IPS-11a (cell line): Measurements from ENCODE around the gene NEGR1.

Experiments
- H3K4me3 ChIP-seq: one replicate; pipeline ENCODE4 v1.5.1; 2013; ENCODE audit warnings: low read depth, low read length, control low read depth

The NEGR1 gene

DNA sequence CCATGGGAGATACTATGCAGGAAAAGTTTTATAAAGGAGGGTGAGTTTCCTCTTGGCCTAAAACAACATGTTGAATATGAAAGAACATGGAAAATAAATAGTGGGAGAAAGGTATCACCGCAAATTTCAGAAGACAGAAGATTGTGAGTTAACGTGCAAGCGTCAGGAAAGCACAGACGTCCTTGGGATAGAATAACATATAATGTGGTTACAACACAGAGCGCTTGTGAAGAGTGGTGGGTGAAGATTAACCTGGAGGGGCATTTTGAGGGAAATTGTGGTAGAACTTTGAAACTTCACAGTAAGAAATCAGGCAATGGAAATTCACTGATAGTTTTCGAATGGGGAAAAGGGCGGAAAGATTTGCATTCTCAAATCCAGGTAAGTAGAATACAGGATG lies 47.3 kb downstream of the NEGR1 start:
- H3K4me3 ChIP-seq: no peak overlapping the region

DNA sequence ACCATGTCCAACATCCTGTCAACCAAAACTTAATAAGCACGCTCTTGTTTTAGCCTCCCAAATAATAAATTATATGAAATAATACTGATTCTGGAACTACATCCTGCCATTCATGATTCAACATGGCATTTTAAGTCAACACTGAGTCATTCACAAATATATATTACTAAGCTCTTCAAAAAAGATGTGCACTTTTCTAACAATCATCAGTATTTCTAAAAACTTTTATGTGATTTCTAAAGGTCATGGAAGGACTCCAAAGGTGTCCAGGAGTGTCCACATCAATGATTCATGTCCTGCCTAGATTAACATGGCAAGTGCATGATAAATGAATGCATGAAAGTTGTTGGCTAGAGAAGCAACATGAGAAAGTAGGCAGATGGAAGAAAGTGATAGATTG lies 51.6 kb downstream of the NEGR1 start:
- no peak overlapping the region for H3K4me3 ChIP-seq

DNA sequence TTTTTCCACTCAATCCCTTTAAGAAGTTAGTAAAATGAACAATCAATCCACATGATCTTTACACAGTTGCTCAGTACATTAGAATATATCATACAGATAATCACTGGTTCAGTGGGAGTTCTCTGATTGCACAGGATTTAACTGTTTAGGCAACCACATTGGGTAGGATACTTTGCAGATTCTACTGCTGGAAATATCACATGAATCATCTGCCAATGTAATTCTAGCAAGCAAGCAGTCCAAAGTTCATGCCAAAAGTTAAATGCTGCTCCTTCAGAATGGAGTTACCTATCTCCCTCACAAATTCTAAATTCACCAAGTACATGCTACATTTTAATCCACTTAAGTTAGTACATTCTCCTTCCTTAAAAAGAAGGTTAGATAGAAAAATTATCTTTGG lies 52.4 kb downstream of the NEGR1 start:
- H3K4me3 ChIP-seq: no peak overlapping the region

DNA sequence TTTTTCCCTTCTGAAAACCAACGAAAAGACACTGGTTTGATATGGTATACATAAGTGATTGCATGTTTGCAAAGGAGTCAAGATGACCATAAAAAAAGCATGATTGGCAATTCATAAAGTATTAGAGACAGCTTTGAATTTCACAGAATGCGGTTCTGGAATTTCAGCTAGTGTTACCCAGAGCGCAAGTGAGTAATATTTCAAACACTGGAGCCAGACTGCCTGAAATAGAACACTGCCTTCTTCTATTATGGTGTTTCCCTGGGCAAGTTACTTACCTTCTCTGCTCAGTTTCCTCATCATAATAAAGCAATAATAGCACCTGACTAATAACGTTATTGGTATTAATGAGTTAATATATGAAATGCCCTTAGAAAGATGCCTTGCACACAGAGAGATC lies 54.7 kb downstream of the NEGR1 start:
- H3K4me3 ChIP-seq: no peak overlapping the region

DNA sequence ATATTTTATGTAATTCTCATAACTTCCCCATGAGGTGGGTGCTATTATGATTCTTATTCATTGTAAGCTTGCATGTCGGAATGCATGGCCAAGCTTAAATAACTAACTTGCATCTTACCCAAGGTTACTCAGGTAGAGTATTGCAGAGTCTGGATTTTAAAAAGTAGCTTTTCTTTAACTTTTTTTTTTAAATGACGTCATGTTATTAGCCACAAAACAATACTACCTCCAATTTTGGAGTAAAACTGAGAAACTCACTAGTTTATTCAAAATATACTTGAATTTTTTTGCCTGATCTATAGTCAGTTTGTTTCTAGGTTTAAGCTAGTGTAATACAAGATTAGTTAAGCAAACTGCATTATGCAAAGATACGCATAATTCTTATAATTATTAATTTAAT lies 57.8 kb downstream of the NEGR1 start:
- H3K4me3 ChIP-seq: no peak overlapping the region

DNA sequence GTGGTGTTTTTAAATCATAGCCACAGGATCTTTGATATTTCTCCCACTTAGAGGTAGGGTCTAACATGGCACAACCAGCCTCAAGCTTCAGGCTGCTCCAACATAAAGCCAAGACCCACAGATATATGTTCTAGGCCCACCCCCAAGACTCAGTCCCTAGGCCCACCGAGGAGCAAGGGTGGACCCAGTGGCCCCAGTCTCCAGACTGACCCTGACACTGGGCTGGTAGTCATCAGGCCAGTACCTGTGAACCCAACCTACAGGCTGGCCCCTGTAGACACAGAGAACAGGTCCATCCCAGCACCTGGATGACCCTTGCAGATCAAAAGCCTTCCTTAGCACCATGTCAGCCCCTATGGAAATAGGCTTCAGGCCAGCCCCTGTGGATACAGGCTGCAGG lies 60.5 kb downstream of the NEGR1 start:
- no peak overlapping the region for H3K4me3 ChIP-seq

DNA sequence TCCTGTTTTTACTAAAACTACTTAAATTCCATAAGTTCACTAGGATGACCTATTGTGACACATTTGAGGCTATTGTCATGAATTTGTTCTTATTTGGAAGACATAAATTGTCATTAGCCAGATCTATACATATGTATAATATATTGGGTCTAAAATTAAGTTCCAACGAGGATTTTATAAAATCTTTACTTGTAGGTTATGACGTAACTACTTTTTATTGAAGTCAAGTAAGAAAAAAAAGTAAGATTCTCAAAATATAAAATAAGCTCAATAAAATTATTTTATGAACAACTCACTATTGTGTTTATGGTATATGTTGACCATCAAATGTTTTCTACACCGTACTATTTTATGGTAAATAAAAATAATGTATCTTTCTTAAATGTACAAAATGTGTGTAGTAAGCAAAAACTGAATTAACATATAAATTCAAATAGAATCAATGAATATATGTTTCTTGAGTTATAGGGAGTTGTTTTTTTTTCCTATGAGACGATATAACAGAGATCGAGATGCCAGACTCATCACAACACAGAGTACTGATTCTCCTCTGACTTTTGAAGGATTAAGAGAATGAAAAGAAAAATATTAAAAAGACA lies 64.1 kb downstream of the NEGR1 start:
- H3K4me3 ChIP-seq: no peak overlapping the region

DNA sequence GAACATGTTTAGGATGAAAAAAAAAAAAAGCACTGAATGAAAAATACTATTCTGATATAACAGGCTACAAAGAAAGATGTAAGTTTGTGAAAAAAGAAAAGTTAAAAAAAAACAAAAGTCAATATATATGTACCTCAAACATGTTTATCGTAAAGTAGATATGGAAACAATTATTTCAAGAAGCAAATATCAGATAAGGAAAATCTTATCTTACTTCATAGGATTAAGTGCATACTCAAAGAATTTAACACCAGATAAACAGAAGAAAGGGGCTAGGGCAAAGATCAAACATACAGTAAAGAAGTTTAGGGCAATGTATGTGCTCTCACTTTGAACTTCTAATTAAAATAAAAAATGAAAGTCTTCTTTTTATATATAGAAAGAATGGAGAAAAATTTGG lies 75.3 kb downstream of the NEGR1 start:
- no peak overlapping the region for H3K4me3 ChIP-seq

DNA sequence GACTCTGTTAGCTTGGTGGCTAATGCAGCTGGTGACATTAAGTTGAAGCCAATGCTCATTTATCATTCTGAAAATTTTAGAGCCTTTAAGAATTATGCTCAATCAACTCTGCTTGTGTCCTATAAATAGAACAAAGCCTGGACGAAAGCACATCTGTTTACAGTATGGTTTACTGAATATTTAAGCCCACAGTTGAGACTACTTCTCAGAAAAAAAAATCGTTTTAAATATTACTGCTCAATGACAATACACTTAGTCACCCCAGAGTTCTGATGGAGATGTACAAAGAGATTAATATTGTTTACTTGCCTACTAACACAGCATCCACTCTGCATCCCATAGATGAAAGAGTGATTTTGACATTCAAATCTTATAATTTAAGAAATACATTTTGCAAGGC lies 79.6 kb downstream of the NEGR1 start:
- H3K4me3 ChIP-seq: no peak overlapping the region

DNA sequence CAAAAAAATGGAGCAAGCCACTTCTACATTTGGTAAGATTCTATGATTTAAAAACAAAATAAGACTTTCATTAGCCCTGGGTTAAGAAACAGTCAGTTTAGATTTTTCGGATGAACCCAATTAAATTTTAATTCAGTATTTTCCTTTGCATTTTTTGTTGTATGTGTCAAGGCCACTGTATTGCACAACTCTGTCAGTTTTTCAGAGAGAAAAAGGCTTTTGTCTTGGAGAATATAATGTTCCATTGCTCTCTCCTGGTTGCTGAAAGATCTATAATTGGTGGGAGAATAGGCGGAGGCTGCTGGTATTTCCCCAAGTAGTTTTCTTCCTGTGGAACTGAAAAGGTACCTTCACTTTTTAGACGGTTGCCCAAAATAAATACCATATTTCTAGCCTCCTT lies 84.6 kb downstream of the NEGR1 start:
- H3K4me3 ChIP-seq: no peak overlapping the region

DNA sequence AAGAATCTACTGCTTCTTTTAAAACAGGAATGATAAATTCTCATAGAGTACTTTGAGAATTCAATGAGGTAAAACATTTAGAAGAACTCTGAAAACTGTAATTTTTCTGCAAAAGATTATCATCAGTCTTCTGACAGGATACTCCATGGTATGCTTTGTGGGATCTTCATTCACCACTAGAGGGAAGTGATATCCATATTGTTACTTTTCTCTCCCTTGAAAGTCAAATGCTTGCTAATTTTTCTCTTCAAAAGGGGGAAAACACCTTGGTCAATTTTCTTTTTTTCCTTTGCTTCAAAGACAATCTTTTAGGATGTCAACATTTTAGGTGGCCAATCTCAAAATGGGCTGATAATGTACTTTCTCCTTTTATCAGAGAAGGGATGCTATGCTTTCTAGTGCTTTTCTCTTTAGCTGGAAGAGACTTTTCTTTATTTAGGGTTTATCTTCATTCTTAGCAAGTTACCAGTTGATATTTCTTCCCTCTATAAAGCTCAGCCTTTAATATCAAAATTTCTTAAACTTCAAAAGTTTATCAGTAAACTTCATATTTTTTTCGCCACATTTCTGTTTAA lies 95.5 kb downstream of the NEGR1 start:
- no peak overlapping the region for H3K4me3 ChIP-seq

DNA sequence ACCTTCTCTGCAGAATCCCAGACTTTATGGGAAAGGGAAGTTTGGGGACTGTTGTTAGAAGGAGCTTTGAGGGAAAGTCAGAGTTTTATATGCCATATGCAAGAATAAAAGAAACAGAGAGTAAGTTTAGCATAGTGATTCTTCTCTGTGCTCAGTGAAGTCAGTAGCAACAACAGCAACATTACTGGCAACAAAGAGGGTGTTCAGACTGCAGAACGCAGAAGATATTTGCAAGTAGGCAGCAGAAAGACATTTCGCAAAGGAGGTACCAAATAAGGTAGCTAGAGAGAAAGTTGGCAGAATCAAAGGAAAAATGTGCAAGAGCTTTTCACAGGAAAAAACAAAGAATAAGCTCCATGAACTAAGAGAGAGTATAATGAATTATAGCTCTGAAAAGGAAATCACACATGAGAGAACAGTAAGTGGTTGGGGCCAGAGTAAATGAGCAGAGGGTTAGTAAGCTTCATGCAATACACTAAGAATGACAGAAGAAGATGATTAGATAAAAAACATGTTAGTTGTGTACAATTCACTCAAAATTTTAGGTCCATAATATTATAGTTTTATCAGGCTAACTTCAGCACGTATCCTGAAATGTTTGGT lies 98.1 kb downstream of the NEGR1 start:
- H3K4me3 ChIP-seq: no peak overlapping the region

DNA sequence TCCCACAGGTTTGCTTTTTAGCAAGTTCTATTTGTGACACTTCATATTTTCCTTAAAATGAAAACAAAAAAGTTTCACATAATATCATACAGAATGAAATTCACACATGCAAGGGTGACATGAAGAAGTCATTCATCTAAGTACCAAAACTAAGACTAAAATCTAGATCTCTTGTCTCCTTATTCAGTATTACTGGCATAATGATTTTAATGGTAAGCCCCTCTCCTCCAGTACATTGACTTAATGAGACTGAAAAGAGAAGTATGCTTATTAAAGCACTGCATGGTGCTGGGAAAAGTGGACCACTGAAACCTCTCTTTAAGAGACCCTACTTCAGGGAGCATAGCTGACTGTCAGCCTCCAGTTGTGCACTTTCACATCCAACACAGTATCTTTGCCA lies 99.5 kb downstream of the NEGR1 start:
- H3K4me3 ChIP-seq: no peak overlapping the region

DNA sequence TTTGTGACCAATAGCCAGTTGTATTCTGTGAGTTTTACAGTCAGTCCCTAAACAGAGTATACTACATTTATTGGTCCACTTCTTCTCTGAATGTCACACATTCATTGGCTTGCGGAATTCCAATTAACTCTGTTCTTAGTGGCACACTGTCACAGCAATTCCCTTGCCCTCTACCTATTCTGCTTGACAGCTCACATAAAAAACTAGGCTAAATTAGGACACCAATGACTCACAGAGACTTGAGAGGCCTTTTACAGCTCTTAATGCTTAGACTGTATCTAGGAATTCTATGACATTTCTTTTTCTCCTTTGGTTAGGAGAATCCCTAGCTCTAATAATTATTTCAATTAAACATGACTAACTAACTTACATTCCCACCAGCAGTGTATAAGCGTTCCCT lies 104.1 kb downstream of the NEGR1 start:
- H3K4me3 ChIP-seq: no peak overlapping the region

DNA sequence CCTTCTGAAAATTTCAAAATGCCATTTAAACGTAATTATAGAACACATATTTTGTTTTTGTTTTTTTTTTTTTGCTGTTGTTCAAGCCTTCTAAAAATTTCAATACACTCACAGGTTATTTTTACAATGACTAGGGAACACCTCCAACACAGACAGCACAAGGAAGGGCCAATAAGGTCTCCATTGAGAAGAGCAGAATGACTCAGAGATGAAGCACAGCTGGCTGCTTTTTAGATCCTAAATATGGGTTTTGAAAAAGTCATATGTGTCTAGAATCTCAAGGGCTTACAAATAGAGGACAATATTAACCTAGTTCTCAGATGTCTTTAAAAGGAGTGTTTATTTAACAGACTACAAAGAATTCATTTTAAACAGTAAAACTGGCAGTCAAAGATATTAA lies 104.6 kb downstream of the NEGR1 start:
- no peak overlapping the region for H3K4me3 ChIP-seq

DNA sequence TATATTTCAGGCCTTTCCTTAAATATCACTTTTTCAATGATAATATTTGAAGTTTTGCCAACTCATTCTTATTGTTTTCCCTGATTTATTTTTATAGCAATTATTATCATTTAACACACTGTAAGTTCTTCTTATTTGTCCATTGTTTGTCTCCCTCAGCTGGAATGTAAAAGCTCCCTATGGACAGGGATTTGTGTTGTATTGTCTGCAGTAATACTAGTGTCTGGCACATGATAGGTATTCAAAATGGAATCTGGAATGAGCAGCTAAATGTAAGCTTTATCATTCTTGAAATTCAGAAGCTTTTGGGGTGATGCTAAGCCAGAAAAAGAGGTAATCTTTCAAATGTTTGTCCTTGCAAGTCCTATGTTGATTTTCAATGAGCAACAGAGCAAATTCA lies 112.1 kb downstream of the NEGR1 start:
- H3K4me3 ChIP-seq: no peak overlapping the region

DNA sequence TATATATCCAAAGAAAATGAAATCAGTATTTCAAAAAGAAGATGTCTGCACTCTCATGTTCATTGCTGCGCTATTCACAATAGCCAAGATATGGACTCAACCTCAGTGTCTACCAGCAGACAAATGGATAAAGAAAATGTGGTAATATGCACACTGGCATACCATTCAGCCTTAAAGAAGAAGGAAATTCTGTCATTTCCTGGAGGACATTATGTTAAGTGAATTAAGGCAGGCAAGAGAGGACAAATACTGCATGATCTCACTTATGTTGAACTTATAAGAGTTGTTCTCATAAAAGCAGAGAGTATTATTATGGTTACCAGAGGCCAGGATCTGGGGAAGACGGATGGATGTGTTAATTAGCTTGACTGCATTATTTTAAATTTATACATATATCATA lies 115.9 kb downstream of the NEGR1 start:
- no peak overlapping the region for H3K4me3 ChIP-seq

DNA sequence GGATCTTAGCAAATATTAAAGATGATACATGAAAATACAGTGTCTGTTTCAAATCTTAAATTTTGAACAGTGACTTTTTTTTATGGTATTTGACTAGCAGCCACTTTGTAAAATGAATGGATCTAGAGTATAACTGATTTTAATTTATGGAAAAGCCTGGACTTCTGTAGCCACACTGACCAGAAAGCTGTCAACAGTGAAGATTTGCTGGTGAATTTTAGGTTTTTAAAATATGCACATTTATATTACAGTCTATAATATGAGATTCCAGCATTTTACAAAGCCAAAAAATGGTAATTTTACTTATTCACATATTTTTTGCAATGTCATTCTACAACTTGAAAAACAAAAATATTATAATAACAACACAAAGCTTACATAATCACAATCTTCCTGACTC lies 131.8 kb downstream of the NEGR1 start:
- H3K4me3 ChIP-seq: no peak overlapping the region

DNA sequence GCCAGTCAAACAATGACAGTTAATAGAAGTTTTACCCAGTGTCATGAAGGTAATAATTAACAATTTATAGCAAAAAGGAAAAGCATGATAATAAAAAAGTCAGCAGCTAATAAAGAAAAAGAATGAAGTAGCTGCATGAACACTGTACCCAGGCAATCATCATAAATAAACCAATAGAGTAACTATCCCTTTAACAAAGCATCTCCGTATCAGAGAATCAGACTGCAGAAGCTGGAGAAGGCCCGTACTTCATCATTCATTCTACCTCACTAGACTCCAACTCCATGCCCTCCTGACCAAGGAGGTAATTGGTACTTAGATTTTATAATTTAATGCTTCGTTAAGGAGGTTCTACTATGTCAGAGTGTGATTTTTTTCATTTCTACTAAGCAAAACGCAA lies 140.5 kb downstream of the NEGR1 start:
- H3K4me3 ChIP-seq: no peak overlapping the region

DNA sequence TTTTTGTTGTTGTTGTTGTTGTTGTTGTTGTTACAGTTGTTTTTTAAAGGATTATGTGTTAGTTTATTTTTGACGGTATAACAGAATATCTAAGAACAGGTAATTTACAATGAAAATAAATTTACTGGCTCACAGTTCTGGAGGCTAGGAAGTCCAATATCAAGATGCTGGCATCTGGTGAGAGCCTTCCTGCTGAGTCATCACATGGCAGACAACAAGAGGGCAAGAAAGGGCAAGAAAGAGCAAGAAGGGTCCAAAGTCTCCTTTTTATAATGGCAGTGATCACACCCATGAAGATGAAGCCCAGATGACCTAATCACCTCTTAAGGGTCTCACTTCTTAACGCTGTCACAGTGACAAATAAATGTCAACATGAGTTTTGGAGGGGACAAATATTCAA lies 142.1 kb downstream of the NEGR1 start:
- H3K4me3 ChIP-seq: no peak overlapping the region

DNA sequence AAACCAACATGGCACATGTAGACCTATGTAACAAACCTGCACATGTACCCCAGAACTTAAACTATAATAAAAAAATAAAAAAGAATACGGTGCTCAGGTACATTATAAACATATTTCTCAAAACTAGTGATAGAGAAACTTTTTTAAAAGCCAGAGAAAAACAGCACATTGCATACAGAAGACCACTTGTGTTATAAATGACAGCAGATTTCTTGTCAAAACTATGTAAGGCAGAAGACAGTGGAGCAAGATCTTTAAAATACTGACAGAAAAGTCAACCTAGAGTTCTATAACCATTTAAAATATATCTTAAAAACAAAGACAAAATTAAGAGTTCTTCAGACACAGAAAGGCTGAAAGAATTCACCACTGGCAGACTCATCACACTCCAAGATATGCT lies 144.7 kb downstream of the NEGR1 start:
- H3K4me3 ChIP-seq: no peak overlapping the region

DNA sequence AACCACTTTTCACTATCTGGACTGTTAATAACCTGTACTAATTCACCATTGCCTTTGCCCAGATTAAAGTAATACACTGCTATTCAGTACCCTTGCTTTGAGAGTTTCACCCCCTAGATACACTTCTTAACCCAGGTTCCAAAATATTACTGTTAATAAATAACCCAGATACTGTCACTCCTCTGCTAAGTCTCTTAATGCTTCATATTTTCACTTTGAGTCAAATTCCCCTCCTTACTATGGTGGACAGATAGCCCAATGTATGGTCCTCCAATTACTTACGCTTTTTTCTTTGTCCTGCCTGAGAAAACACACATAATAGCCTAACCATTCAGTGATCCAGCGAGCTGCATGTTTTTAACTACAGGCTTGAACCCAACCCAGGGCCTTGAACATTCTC lies 152.5 kb downstream of the NEGR1 start:
- H3K4me3 ChIP-seq: no peak overlapping the region
